HepG2 (cell line): ENCODE results near the gene NVL. TPM values are rescaled to one million over a fixed set of nuclear protein-coding genes. Genes with fewer than 3 reads are reported as not detected.

ENCODE experiments used
- ATAC-seq: fragments of 200-7000 bp; cut with Tn5 transposase; 3 replicates; pipeline ENCODE4 v1.9.1; 2020; ENCODE audit warnings: mild to moderate bottlenecking, moderate library complexity
- BruUV-seq: library from RNA; stranded (reverse); fragments of 400-500 nt; replicated peaks from 2 replicates; lab custom pipeline; 2021; lab: Mats Ljungman, UMichigan
- CTCF ChIA-PET: fragments of 300-600 bp; formaldehyde crosslinking; extraction: SDS; loops from one replicate; lab custom pipeline; 2021; ENCODE audit warnings: low total read pairs, inconsistent platforms, low intra/inter-chr PET ratio; lab: Yijun Ruan, JAX
- POLR2A ChIA-PET: fragments of 350-600 bp; sonication (Branson Sonifier 250); formaldehyde crosslinking; loops from one replicate; lab custom pipeline; 2020; ENCODE audit warnings: antibody characterized with exemption, inconsistent platforms; lab: Yijun Ruan, JAX
- DNase-seq: peaks from one replicate; pipeline ENCODE4 v3.0.0-alpha.2; 2015; ENCODE audit warnings: low spot score
- FAIRE-seq: peaks from 3 replicates; lab custom pipeline; 2011; peaks lifted over from hg19 to GRCh38; lab: Jason Lieb, UNC
- H2AFZ ChIP-seq: one replicate; pipeline ENCODE4 v1.6.1; 2011; ENCODE audit warnings: low read length, inconsistent platforms
- H3K27ac ChIP-seq: fragments of 300-600 bp; 3 replicates; pipeline ENCODE4 v1.8.0; 2011; ENCODE audit warnings: mixed run types, mild to moderate bottlenecking, mixed read lengths, low read length, inconsistent platforms; ENCODE audit not compliant: insufficient read depth; ENCODE audit errors: extremely low read length
- H3K27me3 ChIP-seq, 2 experiments: fragments of 200-600 bp in 1 of 2; 2 replicates in 1 of 2; 3 replicates in 1 of 2; pipeline versions ENCODE4 v1.6.0 to v1.8.0; 2011; ENCODE audit warnings: low read length in 2 of 2, mild to moderate bottlenecking in 2 of 2, moderate library complexity in 2 of 2, inconsistent platforms in 1 of 2; ENCODE audit not compliant: insufficient read depth in 2 of 2, control insufficient read depth in 1 of 2
- H3K36me3 ChIP-seq, 2 experiments: fragments of 200-600 bp in 1 of 2; replicated peaks in 1 of 2; 2 replicates in 1 of 2; 3 replicates in 1 of 2; pipeline versions ENCODE4 v1.5.1 to v1.8.0; 2011; ENCODE audit warnings: low read length in 2 of 2, inconsistent platforms in 1 of 2; ENCODE audit not compliant: insufficient read depth in 2 of 2, control insufficient read depth in 1 of 2
- H3K4me1 ChIP-seq: 2 replicates; pipeline ENCODE4 v1.5.1; 2012; ENCODE audit warnings: low read length, inconsistent platforms; ENCODE audit not compliant: insufficient read depth
- H3K4me2 ChIP-seq: 2 replicates; pipeline ENCODE4 v1.6.0; 2011; ENCODE audit warnings: low read depth, low read length, inconsistent platforms
- H3K4me3 ChIP-seq, 3 experiments: fragments of 200-600 bp in 1 of 3; sonication (generic), shearing (Covaris generic) in 1 of 3; replicated peaks in 1 of 3; 2 replicates each; pipeline ENCODE4 v1.5.1; 2011 to 2016; ENCODE audit warnings: low read length in 3 of 3, inconsistent platforms in 2 of 3, low read depth in 2 of 3, mild to moderate bottlenecking in 2 of 3, control low read depth in 1 of 3, mixed read lengths in 1 of 3; ENCODE audit not compliant: insufficient read depth in 1 of 3
- H3K79me2 ChIP-seq: one replicate; pipeline ENCODE4 v1.6.1; 2011; ENCODE audit warnings: low read length, inconsistent platforms; ENCODE audit not compliant: insufficient read depth
- H3K9ac ChIP-seq: 2 replicates; pipeline ENCODE4 v1.6.0; 2011; ENCODE audit warnings: mild to moderate bottlenecking, low read depth, low read length, inconsistent platforms; ENCODE audit not compliant: insufficient read depth
- H3K9me3 ChIP-seq: 2 replicates; pipeline ENCODE4 v1.5.1; 2012; ENCODE audit warnings: mild to moderate bottlenecking, low read length
- H4K20me1 ChIP-seq: 2 replicates; pipeline ENCODE4 v1.6.0; 2011; ENCODE audit warnings: inconsistent platforms, mild to moderate bottlenecking, low read length, moderate library complexity; ENCODE audit not compliant: insufficient read depth
- GATAD1 ChIP-seq: IDR thresholded peaks from 2 replicates; pipeline ENCODE4 v1.6.1; 2016; ENCODE audit warnings: missing genetic modification reagents, missing compliant biosample characterization
- GPN1 ChIP-seq: sonication (generic); formaldehyde crosslinking; IDR thresholded peaks from 2 replicates; pipeline ENCODE4 v1.5.1; 2020; ENCODE audit warnings: missing genetic modification reagents, borderline replicate concordance
- MXI1 ChIP-seq: IDR thresholded peaks from 3 replicates; pipeline ENCODE4 v1.6.1; 2012; ENCODE audit warnings: low read depth, low read length, inconsistent platforms, borderline replicate concordance
- SAFB2 ChIP-seq: sonication (generic); formaldehyde crosslinking; IDR thresholded peaks from 2 replicates; pipeline ENCODE4 v1.5.1; 2020; ENCODE audit warnings: missing genetic modification reagents, low read depth, mild to moderate bottlenecking, borderline replicate concordance
- SMARCE1 ChIP-seq: fragments of 450-650 bp; IDR thresholded peaks from 2 replicates; pipeline ENCODE4 v1.6.1; 2017; ENCODE audit warnings: borderline replicate concordance
- SP4 ChIP-seq: sonication (generic); formaldehyde crosslinking; IDR thresholded peaks from 2 replicates; pipeline ENCODE4 v1.8.1; 2023; ENCODE audit warnings: mild to moderate bottlenecking, missing genetic modification reagents
- XRCC5 ChIP-seq: fragments of 200-400 bp; formaldehyde crosslinking; optimal IDR thresholded peaks from 2 replicates; pipeline ENCODE3; 2017; ENCODE audit warnings: mild to moderate bottlenecking, low read length
- YEATS4 ChIP-seq: sonication (generic); formaldehyde crosslinking; IDR thresholded peaks from 2 replicates; pipeline ENCODE4 v1.4.0; 2020; ENCODE audit warnings: missing genetic modification reagents, borderline replicate concordance
- ZBTB21 ChIP-seq: sonication (generic); formaldehyde crosslinking; IDR thresholded peaks from 2 replicates; pipeline ENCODE4 v1.4.0; 2020; ENCODE audit warnings: missing genetic modification reagents
- ZNF138 ChIP-seq: sonication (generic); formaldehyde crosslinking; IDR thresholded peaks from 2 replicates; pipeline ENCODE4 v1.5.0; 2020; ENCODE audit warnings: mild to moderate bottlenecking, low read depth, missing genetic modification reagents
- ZNF20 ChIP-seq: sonication (generic); formaldehyde crosslinking; IDR thresholded peaks from 2 replicates; pipeline ENCODE4 v1.4.0; 2020; ENCODE audit warnings: mild to moderate bottlenecking, moderate library complexity, missing genetic modification reagents
- ZNF276 ChIP-seq: sonication (generic); formaldehyde crosslinking; IDR thresholded peaks from 2 replicates; pipeline ENCODE4 v1.4.0; 2020; ENCODE audit warnings: mild to moderate bottlenecking, low read depth, missing genetic modification reagents
- ZNF34 ChIP-seq: sonication (generic); formaldehyde crosslinking; IDR thresholded peaks from 2 replicates; pipeline ENCODE4 v1.4.0; 2020; ENCODE audit warnings: mild to moderate bottlenecking, missing genetic modification reagents, borderline replicate concordance
- ZNF605 ChIP-seq: sonication (generic); formaldehyde crosslinking; IDR thresholded peaks from 2 replicates; pipeline ENCODE4 v1.8.0; 2022; ENCODE audit warnings: mild to moderate bottlenecking, missing genetic modification reagents
- WGBS: methylation state at CpG from one replicate; pipeline ENCODE4 v1.1.6; 2017; ENCODE audit warnings: low lambda C conversion rate; 5-methylcytosine and 5-hydroxymethylcytosine counted together
- in situ Hi-C: cut with HindIII; loops from 2 replicates; pipeline ENCODE4 v1.10.0; 2017; ENCODE audit warnings: low pct_unique_long_range_greater_than_20kb; ENCODE audit not compliant: extremely low pct_ligation_motif_present
- intact Hi-C: fragments of 100-400 bp; cut with micrococcal nuclease; formaldehyde crosslinking; loops from one replicate; pipeline ENCODE4 v1.10.0; 2022; ENCODE audit not compliant: unreplicated experiment
- polyA plus RNA-seq, 8 experiments: library from polyadenylated mRNA; depleted of rRNA in 3 of 8; stranded (reverse) in 7 of 8; unstranded in 1 of 8; fragments of >200 nt; fragmentation: Illumina TruSeq in 4 of 8; extraction: Trizol in 4 of 8; gene quantifications; 2 replicates each; pipeline versions ENCODE4 v1.2.1 to v1.2.3, GENCODE V29; 2011 to 2016; ENCODE audit warnings: low read depth in 4 of 8, missing spikeins in 1 of 8, mixed read lengths in 1 of 8; ENCODE audit not compliant: insufficient read depth in 1 of 8
- total RNA-seq, 5 experiments: library from RNA; depleted of rRNA; stranded (reverse); fragments of >200 nt; fragmentation: Illumina TruSeq; extraction: Trizol; gene quantifications; 2 replicates each; pipeline ENCODE4 v1.2.3, GENCODE V29; 2016; ENCODE audit warnings: low read depth in 1 of 5
- TF ChIP-seq, protein P1 (sequence below): sonication (generic); formaldehyde crosslinking; IDR thresholded peaks from 2 replicates; pipeline ENCODE4 v1.4.0; 2020; ENCODE audit warnings: missing genetic modification reagents
- TF ChIP-seq, protein P2 (sequence below): sonication (generic); formaldehyde crosslinking; conservative IDR thresholded peaks from 2 replicates; pipeline ENCODE4 v1.5.0; 2020; ENCODE audit warnings: missing genetic modification reagents

The NVL gene
- total and polyA plus RNA-seq, 2 of the 13 experiments (the other 11 are each of a cell fraction or from before 2014, with no cell fraction given) = 8.3 to 21.0 TPM

DNA sequence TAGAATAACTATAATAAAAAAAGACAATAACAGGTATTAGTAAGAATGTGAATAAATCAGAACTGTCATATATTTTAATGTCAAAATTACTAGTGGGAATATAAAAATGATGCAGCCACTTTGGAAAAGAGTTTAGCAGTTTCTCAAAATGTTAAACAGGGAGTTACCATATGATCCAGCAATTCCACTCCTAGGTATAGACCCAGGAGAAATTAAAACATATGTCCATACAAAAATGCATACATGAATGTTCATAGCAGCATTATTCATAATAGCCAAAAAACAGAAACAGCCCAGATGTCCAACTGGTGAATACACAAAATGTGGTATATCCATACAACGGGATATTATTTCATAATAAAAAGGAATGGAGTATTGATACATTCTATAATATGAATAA, 71.6 kb downstream of the NVL start:
- no peak for ATAC-seq
- no peaks in the 10 kb centered on the region for H4K20me1 ChIP-seq
- in situ Hi-C loops (no loop called here), intact Hi-C loops (no loop called here)
- H3K27ac ChIP-seq = no peak overlapping the region
- FAIRE-seq = no peak
- H3K9me3 ChIP-seq = no peaks in the 10 kb centered on the region
- TF ChIP-seq ZNF138 (CRISPR knock-in tag) (no peak), GATAD1 (no peak), ZNF20 (CRISPR knock-in tag) (no peak), MXI1 (no peak), SAFB2 (CRISPR knock-in tag) (no peak), ZNF276 (CRISPR knock-in tag) (no peak), ZNF34 (CRISPR knock-in tag) (no peak), ZNF605 (no peak), SP4 (no peak), GPN1 (CRISPR knock-in tag) (no peak), SMARCE1 (no peak), ZBTB21 (CRISPR knock-in tag) (no peak), YEATS4 (CRISPR knock-in tag) (no peak), XRCC5 (no peak)
- TF ChIP-seq, protein P1, sequence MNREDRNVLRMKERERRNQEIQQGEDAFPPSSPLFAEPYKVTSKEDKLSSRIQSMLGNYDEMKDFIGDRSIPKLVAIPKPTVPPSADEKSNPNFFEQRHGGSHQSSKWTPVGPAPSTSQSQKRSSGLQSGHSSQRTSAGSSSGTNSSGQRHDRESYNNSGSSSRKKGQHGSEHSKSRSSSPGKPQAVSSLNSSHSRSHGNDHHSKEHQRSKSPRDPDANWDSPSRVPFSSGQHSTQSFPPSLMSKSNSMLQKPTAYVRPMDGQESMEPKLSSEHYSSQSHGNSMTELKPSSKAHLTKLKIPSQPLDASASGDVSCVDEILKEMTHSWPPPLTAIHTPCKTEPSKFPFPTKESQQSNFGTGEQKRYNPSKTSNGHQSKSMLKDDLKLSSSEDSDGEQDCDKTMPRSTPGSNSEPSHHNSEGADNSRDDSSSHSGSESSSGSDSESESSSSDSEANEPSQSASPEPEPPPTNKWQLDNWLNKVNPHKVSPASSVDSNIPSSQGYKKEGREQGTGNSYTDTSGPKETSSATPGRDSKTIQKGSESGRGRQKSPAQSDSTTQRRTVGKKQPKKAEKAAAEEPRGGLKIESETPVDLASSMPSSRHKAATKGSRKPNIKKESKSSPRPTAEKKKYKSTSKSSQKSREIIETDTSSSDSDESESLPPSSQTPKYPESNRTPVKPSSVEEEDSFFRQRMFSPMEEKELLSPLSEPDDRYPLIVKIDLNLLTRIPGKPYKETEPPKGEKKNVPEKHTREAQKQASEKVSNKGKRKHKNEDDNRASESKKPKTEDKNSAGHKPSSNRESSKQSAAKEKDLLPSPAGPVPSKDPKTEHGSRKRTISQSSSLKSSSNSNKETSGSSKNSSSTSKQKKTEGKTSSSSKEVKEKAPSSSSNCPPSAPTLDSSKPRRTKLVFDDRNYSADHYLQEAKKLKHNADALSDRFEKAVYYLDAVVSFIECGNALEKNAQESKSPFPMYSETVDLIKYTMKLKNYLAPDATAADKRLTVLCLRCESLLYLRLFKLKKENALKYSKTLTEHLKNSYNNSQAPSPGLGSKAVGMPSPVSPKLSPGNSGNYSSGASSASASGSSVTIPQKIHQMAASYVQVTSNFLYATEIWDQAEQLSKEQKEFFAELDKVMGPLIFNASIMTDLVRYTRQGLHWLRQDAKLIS (CRISPR knock-in tag) = no peak
- TF ChIP-seq, protein P2, sequence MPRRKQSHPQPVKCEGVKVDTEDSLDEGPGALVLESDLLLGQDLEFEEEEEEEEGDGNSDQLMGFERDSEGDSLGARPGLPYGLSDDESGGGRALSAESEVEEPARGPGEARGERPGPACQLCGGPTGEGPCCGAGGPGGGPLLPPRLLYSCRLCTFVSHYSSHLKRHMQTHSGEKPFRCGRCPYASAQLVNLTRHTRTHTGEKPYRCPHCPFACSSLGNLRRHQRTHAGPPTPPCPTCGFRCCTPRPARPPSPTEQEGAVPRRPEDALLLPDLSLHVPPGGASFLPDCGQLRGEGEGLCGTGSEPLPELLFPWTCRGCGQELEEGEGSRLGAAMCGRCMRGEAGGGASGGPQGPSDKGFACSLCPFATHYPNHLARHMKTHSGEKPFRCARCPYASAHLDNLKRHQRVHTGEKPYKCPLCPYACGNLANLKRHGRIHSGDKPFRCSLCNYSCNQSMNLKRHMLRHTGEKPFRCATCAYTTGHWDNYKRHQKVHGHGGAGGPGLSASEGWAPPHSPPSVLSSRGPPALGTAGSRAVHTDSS (CRISPR knock-in tag) = no peak
- BruUV-seq = no TSS peak
- ChIA-PET POLR2A (no interaction called here), CTCF (no interaction called here)
- H3K36me3 ChIP-seq = peaks cover 0 to 3% of the 10 kb centered on the region in 2 experiments; a peak in 2 of 5 replicates
- H3K4me1 ChIP-seq = peaks cover 6% of the 10 kb centered on the region; the same call in 1 of the 2 replicates
- no peak for DNase-seq
- H3K27me3 ChIP-seq = no peaks in the 10 kb centered on the region
- 100% methylated on average over 1 of the region's 1 CpG for WGBS
- no peak overlapping the region for H3K9ac ChIP-seq
- no peaks in the 10 kb centered on the region for H3K79me2 ChIP-seq
- no peak overlapping the region for H2AFZ ChIP-seq
- no peak overlapping the region for H3K4me3 ChIP-seq
- H3K4me2 ChIP-seq = no peak overlapping the region
